Measurements from ENCODE around the gene ABCC8.

DNA sequence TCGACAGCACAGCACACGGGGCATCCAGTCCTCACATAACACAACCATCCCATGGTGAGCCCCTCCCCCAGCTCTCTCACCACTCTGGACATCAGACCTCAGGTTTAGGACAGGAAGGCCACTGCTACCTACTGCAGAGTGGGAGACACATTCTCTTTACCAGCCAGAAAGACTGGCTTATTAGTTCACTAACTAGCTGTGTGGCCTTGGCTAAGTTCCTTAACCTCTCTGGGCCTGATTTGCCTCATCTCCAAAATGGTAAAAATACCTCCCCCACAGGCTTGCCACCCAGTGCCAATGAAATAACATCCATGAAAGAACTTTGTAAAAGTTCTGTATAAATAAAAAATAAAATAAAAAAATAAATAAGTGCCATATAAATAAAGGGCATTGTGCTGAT lies 35.5 kb upstream of the ABCC8 start:
- TF ChIP-seq, protein P1, sequence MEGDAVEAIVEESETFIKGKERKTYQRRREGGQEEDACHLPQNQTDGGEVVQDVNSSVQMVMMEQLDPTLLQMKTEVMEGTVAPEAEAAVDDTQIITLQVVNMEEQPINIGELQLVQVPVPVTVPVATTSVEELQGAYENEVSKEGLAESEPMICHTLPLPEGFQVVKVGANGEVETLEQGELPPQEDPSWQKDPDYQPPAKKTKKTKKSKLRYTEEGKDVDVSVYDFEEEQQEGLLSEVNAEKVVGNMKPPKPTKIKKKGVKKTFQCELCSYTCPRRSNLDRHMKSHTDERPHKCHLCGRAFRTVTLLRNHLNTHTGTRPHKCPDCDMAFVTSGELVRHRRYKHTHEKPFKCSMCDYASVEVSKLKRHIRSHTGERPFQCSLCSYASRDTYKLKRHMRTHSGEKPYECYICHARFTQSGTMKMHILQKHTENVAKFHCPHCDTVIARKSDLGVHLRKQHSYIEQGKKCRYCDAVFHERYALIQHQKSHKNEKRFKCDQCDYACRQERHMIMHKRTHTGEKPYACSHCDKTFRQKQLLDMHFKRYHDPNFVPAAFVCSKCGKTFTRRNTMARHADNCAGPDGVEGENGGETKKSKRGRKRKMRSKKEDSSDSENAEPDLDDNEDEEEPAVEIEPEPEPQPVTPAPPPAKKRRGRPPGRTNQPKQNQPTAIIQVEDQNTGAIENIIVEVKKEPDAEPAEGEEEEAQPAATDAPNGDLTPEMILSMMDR (conservative IDR thresholded peaks at IDR 0.05), result no peak
- no peak for TF ChIP-seq EZH2 (IDR thresholded peaks at IDR 0.05; ENCODE audit: low read depth)
